Coronary artery (tissue), 2 donors: Measurements from ENCODE around the gene EDEM2.
"Not testable (repeated sequence)": the region's sequence is repeated elsewhere in the genome, so short reads cannot be mapped to it uniquely, and the experiment has no call there.

Source experiments
- DNase-seq: peaks from one replicate; pipeline ENCODE4 v3.0.0-alpha.2; 2017; ENCODE audit warnings: low spot score
- H3K27ac ChIP-seq, 2 donors: fragments of 200-600 bp; sonication (generic); one replicate each; pipeline ENCODE4 v1.5.1; 2016 to 2019
- H3K4me3 ChIP-seq: fragments of 200-600 bp; sonication (generic); 2 replicates; pipeline ENCODE4 v1.5.1; 2016; ENCODE audit warnings: mild to moderate bottlenecking, moderate library complexity
- CTCF ChIP-seq: fragments of 200-600 bp; sonication (generic); IDR thresholded peaks from one replicate; pipeline ENCODE4 v1.5.1; 2019; ENCODE audit warnings: antibody characterized with exemption

The EDEM2 gene

GRCh38 chr20:35088231-35089145 lies 58.6 kb downstream of the EDEM2 start:
- TF ChIP-seq CTCF: no peak
- Histone ChIP-seq H3K27ac (no peak overlapping the region), H3K4me3 (no peak overlapping the region)
- DNase-seq: no peak

GRCh38 chr20:35087791-35088190 lies 59.3 kb downstream of the EDEM2 start:
- DNase-seq: no peak
- Histone ChIP-seq H3K4me3 (no peak overlapping the region), H3K27ac (no peak overlapping the region)
- no peak for TF ChIP-seq CTCF

GRCh38 chr20:35087355-35087754 lies 59.8 kb downstream of the EDEM2 start:
- H3K27ac ChIP-seq: no peak overlapping the region
- no peak for TF ChIP-seq CTCF
- DNase-seq: no peak
- H3K4me3 ChIP-seq: no peak overlapping the region

GRCh38 chr20:35085477-35086225 lies 61.5 kb downstream of the EDEM2 start:
- TF ChIP-seq CTCF: no peak
- Histone ChIP-seq H3K4me3 (no peak overlapping the region), H3K27ac (no peak overlapping the region)
- no peak for DNase-seq

GRCh38 chr20:35084998-35085397 lies 62.1 kb downstream of the EDEM2 start:
- H3K4me3 ChIP-seq: no peak overlapping the region
- TF ChIP-seq CTCF: no peak
- no peak overlapping the region for H3K27ac ChIP-seq
- DNase-seq: no peak

GRCh38 chr20:35080348-35080642 lies 66.8 kb downstream of the EDEM2 start:
- not testable (repeated sequence) for DNase-seq, H3K27ac ChIP-seq, H3K4me3 ChIP-seq

- DNase-seq: no peak
- Histone ChIP-seq H3K4me3 (no peak overlapping the region), H3K27ac (no peak overlapping the region)
- TF ChIP-seq CTCF: no peak
Observed at GRCh38 chr20:35079472-35080347, 67.4 kb downstream of the EDEM2 start.
